AG09309 (cell line): ENCODE measurements around the gene TTC7B.

Experiments used
- DNase-seq: peaks from one replicate; pipeline ENCODE4 v3.0.0-alpha.2; 2010; ENCODE audit warnings: low read depth
- H3K4me3 ChIP-seq: 2 replicates; pipeline ENCODE4 v1.5.1; 2011; ENCODE audit warnings: mild to moderate bottlenecking, low read depth, low read length, moderate library complexity; ENCODE audit not compliant: control insufficient read depth
- TF ChIP-seq, protein P1 (sequence below): IDR thresholded peaks from 2 replicates; pipeline ENCODE4 v1.5.1; 2011; ENCODE audit warnings: mild to moderate bottlenecking, low read depth, low read length, inconsistent platforms; ENCODE audit not compliant: insufficient read depth, control insufficient read depth; ENCODE audit errors: missing control alignments

The TTC7B gene

DNA sequence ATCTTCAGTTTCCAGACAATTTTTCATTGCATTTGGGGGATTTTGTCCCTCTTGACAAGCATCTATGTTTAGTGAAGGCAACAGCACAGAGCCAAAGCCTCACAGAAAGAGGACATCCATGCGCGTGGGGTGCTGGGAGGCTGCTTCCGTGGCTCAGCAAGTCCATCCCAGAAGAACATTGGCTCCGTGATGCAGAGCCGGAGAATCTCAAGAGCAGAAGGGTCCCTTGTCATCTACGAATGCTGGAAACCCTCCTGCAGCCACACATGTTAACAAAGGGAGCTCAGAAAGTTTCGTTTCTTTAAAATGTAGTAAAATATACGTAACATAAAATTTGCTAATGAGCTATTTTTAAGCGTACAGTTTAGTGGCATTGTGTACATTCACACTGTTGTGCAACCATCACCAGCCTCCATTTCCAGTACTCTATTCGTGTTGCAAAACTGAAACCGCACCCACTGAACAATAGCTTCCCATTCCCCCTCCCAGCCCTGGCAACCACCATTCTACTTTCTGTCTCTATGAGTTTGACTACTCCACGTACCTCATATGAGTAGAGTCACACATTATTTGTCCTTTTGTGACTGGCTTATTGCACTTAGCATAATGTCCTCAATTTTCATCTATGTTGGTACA, 185.9 kb downstream of the TTC7B start:
- no peak overlapping the region for H3K4me3 ChIP-seq
- TF ChIP-seq, protein P1, sequence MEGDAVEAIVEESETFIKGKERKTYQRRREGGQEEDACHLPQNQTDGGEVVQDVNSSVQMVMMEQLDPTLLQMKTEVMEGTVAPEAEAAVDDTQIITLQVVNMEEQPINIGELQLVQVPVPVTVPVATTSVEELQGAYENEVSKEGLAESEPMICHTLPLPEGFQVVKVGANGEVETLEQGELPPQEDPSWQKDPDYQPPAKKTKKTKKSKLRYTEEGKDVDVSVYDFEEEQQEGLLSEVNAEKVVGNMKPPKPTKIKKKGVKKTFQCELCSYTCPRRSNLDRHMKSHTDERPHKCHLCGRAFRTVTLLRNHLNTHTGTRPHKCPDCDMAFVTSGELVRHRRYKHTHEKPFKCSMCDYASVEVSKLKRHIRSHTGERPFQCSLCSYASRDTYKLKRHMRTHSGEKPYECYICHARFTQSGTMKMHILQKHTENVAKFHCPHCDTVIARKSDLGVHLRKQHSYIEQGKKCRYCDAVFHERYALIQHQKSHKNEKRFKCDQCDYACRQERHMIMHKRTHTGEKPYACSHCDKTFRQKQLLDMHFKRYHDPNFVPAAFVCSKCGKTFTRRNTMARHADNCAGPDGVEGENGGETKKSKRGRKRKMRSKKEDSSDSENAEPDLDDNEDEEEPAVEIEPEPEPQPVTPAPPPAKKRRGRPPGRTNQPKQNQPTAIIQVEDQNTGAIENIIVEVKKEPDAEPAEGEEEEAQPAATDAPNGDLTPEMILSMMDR = no peak
- DNase-seq = no peak

DNA sequence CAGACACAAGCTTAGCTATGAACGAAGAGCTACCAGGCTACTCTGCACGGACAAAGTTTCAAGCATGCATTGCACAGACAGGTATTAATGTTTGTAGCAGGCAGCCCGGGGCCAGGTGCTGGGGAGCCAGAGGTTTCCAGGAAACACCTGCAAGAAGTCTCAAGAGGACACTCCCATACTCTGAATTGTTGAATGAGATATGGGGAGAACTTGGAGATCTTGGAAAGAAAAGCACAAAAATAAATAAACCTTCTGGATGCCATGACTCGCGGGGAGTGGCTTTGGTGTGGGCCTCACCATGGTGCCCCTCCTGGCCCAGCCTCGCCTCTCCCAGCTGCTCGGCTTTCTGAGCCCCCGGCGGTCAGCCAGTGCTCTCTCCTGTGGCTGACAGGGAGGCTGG, 186.8 kb downstream of the TTC7B start:
- no peak overlapping the region for H3K4me3 ChIP-seq
- no peak for DNase-seq
- TF ChIP-seq, protein P1 = no peak

DNA sequence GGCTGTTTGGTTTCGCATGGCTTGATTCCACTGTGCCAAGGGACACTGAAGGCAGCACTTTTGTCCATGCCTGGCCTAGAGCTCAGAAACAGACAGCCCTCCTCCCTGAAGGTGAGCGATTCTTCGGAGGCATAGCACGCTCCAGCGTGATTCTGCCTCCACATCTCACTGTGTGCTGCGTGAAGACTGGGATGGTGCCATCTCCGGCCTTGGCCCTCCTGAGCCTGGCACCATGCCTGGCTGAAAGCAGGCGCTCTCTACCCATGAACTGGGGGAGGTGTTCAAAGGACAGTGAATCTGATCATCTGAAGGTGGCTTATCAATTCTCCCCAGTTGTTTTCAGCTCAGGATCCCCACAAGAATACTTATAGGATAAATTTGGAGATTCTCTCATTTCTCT, 187.4 kb downstream of the TTC7B start:
- DNase-seq = no peak
- H3K4me3 ChIP-seq = no peak overlapping the region
- TF ChIP-seq, protein P1 = no peak

DNA sequence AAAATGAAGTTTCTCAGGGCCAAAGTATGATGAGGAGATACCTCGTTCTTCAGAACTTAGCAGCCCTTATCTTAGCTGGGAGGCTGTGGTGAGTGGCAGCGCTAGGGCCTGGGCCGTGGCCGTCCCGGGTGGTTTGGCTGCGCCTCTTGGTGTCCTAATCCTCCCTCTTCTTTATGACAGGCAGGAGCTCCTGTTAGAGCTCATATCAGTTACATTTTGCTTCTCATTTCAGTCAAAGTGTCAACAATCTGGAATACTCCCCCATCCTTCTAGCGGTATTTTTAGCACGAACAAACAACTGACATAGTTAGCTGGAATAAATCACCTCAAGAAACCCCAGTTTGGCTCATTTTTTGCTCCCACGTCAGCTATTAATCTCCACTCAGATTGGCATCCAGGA, 188.8 kb downstream of the TTC7B start:
- no peak overlapping the region for H3K4me3 ChIP-seq
- TF ChIP-seq, protein P1 = no peak
- DNase-seq = no peak

DNA sequence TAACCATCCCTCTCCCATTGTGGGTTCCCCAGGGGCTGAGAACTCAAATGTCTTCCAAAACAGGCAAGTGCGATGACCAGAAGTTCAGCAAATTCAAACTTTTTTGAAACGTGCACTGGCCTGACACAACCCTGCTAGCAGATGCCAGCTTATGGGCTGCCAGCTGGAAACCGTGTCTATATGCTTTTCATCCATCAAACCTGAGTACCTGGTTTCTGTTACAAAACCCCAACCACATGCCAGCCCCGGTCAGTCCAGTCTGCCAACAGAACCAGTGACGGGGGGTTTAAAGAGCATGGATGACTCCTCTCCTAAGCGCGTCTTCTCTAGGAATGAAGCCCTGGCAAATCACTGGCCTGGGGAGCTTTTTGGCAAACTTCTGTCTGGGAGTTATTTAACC, 189.7 kb downstream of the TTC7B start:
- no peak for DNase-seq
- TF ChIP-seq, protein P1 = no peak
- no peak overlapping the region for H3K4me3 ChIP-seq

DNA sequence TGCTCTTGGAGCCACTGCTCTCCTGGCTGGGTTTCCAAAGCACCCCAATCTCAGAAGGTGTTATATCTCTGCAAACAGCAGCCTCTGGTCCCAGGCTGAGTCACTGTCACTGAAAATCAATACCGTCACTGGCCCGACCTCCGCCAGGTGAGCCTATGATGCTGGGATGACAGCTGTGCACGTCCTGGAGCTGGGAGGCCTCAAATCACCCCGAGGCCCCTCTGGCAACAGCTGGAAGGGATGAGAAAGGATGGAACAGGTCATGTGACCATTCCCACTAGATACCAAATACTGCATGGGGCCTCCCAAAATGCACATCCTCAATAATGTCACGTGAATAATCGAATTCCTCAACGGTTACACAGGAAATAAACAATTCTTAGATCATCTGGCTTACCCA, 190.8 kb downstream of the TTC7B start:
- TF ChIP-seq, protein P1 = no peak
- no peak overlapping the region for H3K4me3 ChIP-seq
- DNase-seq = no peak
